ENCODE data around the gene AOC2.
"Not testable (repeated sequence)": the region's sequence is repeated elsewhere in the genome, so short reads cannot be mapped to it uniquely, and the experiment has no call there.

The AOC2 gene

DNA sequence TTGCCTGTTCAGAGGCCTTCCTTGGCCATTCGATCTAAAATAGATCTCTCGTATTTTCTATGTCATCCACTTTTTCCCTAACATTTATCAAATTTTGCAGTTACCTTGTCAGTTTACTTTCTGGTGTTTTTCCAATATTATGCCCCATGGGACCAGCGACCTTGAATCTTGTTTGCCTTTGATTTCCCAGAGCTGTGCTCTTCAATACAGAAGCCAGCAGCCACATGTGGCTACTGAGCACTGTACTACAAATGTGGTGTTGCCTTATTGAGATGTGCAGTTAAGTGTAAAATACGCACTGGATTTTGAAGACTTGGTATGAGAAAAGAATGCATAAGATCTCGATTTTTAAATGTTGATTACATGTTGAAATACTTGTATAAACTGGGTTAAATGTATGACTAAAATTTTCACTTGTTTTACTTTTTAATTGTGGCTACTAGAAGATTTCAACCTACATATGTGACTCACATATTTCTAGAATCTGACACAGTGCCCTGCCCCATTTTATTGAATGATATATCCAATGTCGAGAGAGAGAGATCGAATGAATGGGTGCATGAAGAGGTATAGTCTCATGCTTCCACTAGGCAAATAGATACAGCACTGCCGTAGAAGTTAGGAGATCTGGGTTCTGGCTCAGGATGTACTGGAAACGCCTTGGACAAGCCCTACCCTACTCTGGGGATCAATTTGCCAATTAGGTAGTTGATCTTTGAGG, 12.0 kb upstream of the AOC2 start:
- DNase-seq (ENCODE audit: low spot score), result no peak

DNA sequence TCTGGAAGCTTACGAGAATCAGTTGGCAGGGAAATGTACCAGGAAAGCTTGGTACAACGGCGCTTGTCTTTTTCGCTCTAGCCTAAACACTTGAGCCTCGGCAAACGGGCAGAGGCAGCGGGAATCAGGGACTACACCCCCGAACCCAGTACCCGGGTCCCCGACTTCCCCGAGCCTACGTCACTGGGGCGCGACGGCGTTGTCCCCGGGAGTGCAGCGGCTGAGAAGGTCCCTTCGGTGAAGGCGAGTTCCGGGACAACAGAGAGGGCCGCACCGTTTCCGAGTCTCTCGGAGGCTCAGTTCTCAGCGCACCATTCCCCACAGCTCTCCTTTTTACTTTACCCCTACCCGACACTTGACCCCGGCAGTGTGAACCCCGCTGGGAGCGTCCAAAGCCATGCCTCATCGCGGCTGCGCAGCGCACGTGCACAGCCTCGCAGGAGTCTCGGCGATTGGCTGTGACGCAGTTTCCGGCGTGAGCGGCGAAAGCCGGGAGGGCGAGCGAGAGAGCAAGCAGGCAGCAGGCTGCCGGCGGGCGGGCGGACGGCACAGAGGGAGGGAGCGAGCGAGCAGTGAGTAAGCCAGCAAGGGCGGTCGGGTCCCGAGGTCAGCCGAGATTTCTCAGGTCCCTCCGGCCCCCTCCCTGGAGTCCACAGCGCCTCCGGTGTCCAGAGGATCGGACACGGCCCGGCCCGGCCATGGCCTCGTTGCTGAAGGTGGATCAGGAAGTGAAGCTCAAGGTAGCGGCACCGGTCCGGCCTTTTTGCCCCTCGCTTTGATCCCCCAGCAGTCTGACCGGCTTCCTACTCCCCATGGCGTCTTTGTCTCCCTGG, 11.2 kb upstream of the AOC2 start, which contains the start of gene PSME3:
TSS of gene PSME3 (plus strand) at position 464 of the 833 bp plus-strand sequence. CDS start at position 699, 235 bp downstream.
- peak; percentile 88 for DNase-seq (ENCODE audit: low spot score)

DNA sequence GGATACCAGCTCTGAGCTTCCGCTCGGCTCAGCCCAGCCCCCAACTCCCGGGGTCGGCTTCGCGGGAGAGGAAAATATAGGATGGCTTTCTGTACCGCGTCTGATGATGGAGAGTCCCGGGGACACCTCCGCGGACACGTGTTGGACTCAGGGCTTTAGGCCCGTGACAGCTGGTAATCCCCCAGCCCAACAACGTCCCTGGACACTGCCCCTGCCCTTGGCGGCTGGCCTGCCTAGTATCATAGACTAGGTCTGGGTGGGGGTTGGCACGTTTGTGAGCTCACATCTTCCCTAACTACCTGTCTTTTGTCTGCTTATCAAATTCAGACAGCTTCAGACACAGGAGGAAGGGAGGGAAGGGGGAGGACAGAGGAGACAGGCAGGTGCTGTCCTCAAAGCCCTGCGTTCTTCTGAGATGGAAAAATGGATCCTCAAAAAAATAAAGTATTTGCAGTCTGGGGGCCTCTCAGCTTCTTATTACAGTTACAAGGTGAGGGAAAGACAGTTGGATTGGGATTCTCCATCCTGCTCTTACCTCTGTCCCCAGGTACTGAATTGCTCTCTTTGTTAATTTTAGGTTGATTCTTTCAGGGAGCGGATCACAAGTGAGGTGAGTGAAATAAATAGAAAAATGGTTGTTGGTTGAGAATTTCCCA, 10.5 kb upstream of the AOC2 start:
- no peak for DNase-seq (ENCODE audit: low spot score)

DNA sequence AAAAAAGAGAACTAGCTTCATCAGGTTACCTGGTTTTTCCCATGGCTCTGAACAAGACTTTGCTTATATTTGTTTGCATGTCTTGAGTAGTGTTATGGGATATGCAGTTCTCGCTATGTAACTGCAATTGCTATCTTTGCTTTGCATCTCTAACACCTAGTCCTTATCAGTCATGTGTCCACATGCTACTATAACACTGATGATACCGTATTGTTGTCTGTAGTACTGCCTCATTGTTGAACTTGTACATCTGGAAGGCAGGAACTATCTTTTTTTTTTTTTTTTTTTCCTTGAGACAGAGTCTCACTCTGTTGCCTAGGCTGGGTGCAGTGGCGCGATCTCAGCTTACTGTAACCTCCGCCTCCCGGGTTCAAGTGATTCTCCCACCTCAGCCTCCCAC, 8.6 kb upstream of the AOC2 start:
- DNase-seq (ENCODE audit: low spot score), result no peak

DNA sequence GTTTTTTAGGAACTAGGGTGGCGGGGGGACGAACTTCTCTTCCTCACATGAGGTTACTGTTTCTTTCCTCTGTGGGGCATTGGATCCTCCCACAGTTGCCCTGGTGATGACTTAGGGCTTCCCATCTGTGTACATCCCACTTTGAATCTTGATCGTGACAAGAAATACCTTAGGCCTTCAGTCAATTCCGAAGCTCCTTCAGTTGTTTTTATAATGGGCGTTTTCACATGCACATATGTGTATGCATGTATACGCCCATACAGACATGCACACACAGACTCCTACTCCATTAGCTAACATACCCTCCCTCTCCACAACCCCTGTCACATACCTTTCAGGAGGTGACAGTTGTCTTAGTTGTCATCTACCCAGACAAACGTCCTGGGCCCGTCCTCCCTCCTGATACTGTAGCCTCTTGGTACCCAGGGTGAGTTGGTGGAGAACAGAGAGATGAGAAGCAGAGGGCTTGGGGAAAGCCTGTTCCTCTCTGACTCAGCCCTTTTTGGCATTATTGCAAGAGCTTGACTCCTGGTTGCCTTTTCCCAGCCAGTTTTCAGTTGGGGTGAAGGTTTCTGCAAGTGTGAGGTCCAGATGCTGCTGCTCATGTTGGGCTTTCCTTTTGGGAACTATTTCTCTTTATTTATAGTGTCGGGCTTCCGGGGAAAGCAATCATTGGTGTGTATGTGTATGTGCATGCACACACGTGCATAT, 2.2 kb upstream of the AOC2 start:
- no peak for DNase-seq (ENCODE audit: low spot score)

DNA sequence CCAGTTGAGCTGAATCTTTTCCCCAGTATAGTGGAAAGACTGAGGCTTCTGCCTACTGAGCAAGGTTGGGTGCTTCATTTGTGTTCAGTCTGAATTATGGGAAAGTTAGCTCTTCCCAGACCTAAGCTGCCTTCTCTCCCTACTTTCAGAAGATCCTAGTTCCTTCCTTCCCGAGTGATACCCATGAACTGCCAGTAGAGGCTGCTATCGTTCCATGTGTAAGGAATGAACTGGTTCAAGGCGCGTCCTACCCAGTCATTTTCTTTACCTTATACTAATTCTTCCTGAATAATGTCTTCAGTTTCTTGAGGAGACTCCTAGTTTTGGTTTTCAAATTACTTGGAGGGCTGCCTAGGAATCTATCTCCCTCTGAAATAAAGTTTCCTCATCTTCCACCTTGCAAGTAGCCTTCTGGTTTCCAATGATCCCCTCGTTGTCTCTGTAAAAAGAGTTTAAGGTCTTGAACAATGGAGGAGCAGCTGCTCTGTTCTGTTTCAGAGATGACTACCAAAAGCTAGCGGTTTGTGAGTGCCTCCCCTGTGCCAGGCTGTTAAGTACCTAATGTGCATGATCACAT, 934 bp upstream of the AOC2 start:
- peak; percentile 65 for DNase-seq (ENCODE audit: low spot score)

DNA sequence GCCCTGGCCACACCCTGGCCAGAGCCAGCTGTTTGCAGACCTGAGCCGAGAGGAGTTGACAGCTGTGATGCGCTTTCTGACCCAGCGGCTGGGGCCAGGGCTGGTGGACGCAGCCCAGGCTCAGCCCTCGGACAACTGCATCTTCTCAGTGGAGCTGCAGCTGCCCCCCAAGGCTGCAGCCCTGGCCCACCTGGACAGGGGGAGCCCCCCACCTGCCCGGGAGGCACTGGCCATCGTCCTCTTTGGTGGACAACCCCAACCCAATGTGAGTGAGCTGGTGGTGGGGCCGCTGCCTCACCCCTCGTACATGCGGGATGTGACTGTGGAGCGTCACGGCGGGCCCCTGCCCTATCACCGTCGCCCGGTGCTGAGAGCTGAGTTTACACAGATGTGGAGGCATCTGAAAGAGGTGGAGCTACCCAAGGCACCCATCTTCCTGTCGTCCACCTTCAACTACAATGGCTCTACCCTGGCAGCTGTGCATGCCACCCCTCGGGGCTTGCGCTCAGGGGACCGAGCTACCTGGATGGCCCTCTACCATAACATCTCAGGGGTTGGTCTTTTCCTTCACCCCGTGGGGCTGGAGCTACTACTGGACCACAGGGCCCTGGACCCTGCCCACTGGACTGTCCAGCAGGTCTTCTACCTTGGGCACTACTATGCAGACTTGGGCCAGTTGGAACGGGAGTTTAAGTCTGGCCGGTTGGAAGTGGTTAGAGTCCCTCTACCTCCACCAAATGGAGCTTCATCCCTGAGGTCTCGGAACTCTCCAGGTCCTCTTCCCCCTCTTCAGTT, 578 bp downstream of the AOC2 start:
- DNase-seq (ENCODE audit: low spot score), result no peak

DNA sequence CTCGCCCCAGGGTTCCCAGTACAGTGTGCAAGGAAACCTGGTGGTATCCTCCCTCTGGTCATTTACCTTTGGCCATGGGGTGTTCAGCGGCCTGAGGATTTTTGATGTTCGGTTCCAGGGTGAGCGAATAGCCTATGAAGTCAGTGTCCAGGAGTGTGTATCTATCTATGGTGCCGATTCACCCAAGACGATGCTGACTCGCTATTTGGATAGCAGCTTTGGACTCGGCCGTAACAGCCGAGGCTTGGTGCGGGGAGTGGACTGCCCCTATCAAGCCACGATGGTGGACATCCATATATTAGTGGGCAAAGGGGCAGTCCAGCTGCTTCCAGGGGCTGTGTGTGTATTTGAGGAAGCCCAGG, 1.2 kb downstream of the AOC2 start:
- no peak for DNase-seq (ENCODE audit: low spot score)

DNA sequence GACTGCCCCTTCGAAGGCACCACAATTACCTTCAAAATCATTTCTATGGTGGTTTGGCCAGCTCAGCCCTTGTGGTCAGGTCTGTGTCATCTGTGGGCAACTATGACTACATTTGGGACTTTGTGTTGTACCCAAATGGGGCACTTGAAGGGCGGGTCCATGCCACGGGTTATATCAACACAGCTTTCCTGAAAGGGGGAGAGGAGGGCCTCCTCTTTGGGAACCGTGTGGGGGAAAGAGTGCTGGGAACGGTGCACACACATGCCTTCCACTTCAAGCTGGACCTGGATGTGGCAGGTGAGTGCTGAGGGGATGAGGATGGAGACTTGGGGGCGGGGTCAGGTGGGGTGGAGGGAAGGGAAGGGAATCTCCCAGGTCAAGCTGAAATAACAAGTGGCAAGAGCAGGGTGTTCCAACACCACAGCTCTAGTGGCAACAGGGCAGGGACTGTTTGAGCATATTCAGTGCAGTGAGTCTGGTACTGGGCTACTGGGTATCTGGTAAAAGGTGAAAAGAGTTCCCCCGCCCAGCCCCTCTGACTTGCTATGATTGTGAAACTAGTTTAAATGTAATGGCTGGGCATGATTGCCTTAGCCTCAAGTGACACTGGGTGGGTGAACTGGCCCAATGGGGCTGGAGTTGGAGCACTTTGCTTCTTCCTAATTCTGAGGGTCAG, 1.7 kb downstream of the AOC2 start:
- DNase-seq (ENCODE audit: low spot score), result no peak

DNA sequence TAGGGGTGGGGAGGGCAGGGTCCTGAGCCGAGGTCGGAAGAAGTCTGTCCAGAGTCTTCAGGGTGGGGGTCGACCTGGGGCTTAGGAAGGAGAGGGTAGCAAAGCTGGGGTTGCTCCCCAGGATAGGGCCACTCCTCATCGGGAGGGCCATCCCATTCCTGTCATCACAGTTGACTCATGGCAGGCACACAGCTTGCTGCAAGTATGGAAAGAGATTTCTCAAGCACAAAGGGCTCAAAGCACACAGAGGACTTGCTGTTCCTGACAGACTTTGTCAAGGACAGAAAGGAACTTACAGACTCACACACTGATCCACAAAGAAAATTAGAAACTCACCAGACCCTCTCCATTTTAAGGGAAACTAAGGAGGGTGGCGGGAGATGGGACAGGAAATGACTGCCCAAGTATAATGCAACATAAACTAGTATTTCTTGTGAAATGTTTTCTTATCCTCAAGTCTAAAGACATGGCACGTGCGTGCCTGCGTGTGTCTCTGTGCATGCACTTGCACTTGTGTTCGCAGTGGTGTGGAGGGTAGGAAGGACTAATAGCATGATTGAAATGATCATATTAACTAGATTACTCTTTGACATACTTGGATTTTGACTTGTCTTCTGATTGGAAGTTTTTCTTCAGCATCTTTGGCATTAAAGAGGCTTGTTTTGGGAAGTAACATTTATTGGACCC, 2.4 kb downstream of the AOC2 start:
- DNase-seq (ENCODE audit: low spot score), result no peak

DNA sequence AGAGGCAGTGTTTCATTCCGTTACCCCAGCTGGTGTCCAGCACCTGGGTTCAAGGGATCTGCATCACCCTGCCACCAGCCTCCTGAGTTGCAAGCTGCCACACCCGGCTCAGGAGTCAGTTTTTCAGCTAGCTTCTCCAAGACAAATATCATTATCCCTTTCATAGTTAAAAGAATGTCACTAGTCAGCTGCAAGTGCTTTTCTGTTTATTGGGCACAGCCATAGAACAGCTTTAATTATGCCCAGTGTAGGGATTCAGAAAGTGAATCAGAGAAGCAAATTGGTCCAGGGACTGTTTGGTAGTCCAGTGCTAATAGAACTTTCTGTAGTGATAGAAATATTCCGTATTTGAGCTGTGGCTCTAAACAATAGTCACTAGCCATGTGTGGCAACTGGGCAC, 3.7 kb downstream of the AOC2 start:
- no peak for DNase-seq (ENCODE audit: low spot score)

DNA sequence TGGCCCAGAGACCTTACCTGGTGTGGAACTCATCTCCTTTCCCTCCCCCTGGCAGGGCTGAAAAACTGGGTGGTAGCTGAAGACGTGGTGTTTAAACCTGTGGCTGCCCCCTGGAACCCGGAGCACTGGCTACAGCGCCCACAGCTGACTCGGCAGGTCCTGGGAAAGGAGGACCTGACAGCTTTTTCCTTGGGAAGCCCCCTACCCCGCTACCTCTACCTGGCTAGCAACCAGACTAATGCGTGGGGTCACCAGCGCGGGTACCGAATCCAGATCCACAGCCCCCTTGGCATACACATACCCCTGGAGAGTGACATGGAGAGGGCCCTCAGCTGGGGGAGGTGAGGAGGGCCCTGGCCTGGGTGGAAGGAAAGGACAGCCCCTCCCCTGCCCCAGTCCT, 4.7 kb downstream of the AOC2 start:
- no peak for DNase-seq (ENCODE audit: low spot score)

DNA sequence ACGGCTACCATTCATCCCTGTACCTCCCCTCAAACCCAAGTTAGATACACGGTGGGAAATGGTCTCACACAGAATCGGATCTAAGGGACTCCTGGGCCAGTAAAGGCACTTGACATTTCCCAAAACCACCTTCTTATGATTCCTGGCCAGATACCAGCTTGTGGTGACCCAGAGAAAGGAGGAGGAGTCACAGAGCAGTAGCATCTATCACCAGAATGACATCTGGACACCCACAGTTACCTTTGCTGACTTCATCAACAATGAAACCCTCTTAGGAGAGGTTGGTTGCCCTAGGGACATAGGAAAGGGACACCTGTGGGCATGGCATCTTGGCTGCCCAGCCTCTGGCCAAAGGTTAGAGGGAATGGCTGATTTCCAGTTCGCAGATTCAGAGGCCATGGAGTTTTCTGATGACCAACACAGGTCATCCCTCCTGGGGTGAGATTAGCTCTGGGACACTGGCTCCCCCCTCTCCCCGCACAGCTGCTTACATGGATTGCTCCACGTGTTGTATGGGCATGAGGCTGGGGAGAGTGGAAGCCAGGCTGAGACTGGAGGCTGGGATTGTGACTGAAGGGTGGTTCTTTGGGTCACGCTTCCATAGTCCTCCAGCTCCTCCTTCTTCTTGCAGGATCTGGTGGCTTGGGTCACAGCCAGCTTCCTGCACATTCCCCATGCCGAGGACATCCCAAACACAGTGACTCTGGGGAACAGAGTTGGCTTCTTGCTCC, 5.2 kb downstream of the AOC2 start:
- DNase-seq (ENCODE audit: low spot score), result no peak

DNA sequence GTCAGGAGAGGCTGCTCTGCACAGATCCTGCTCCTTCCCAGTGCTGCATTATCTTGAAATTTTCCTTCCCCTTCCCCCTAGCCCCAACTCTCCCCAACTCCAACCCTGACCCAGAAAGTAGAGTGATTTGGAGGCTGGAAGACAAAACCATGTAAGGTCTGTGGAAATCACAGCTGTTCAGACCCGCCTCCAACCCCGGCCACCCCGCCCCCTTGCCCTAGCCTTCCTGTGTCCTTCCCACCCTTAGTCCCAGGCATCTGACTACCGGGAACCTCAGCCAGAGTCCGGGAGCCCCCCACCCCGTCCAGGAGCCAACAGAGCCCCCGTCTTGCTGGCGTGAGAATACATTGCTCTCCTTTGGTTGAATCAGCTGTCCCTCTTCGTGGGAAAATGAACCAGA, 6.6 kb downstream of the AOC2 start, which contains the start of gene AOC3:
TSS of gene AOC3 (plus strand) at position 246 of the 400 bp plus-strand sequence. CDS start at position 391, 145 bp downstream.
- DNase-seq (ENCODE audit: low spot score), result no peak

DNA sequence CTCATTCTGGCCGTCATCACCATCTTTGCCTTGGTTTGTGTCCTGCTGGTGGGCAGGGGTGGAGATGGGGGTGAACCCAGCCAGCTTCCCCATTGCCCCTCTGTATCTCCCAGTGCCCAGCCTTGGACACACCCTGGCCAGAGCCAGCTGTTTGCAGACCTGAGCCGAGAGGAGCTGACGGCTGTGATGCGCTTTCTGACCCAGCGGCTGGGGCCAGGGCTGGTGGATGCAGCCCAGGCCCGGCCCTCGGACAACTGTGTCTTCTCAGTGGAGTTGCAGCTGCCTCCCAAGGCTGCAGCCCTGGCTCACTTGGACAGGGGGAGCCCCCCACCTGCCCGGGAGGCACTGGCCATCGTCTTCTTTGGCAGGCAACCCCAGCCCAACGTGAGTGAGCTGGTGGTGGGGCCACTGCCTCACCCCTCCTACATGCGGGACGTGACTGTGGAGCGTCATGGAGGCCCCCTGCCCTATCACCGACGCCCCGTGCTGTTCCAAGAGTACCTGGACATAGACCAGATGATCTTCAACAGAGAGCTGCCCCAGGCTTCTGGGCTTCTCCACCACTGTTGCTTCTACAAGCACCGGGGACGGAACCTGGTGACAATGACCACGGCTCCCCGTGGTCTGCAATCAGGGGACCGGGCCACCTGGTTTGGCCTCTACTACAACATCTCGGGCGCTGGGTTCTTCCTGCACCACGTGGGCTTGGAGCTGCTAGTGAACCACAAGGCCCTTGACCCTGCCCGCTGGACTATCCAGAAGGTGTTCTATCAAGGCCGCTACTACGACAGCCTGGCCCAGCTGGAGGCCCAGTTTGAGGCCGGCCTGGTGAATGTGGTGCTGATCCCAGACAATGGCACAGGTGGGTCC, 7.2 kb downstream of the AOC2 start:
- DNase-seq (ENCODE audit: low spot score), result not testable (repeated sequence)

DNA sequence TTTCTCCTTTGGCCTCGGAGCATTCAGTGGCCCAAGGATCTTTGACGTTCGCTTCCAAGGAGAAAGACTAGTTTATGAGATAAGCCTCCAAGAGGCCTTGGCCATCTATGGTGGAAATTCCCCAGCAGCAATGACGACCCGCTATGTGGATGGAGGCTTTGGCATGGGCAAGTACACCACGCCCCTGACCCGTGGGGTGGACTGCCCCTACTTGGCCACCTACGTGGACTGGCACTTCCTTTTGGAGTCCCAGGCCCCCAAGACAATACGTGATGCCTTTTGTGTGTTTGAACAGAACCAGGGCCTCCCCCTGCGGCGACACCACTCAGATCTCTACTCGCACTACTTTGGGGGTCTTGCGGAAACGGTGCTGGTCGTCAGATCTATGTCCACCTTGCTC, 8.0 kb downstream of the AOC2 start:
- DNase-seq (ENCODE audit: low spot score), result no peak

DNA sequence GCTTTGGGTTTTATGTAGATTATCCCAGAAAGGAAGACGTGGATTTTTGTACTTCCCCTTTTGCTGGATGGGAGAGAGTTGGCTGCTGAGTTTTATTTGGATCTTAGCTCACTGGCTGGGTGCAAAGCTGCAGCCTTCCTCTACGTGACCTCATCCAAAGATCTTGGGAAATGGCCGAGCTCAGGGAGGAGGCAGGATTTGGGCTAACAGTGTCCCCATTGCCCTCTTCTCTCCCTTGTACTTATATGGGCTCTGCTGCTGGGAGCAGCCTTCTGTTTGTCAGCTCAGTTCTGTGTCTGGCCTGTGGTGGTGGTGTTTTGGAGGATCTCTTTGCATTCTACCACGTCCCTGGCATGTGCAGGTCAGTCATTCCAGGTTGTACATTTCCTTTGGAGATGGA, 8.6 kb downstream of the AOC2 start:
- no peak for DNase-seq (ENCODE audit: low spot score)

DNA sequence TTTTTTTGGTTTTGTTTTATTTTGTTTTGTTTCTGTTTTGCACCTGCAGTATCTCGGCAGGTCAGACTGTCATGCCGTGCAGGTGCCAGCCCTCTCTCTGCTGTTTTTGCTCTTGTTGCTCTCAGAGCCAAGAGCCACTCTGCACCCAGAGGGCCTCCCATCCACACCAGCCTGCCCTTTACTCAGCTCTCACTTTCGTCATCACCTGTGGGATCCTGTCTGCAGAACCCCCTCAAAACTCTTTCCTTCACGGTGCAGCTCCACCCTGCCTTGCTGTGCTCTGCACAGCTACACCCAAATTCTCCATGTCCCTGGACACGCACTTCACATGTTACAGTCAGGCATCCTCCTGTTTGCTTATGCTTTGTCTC, 9.2 kb downstream of the AOC2 start:
- no peak for DNase-seq (ENCODE audit: low spot score)

All from kidney capillary endothelial cell (primary cell).